NCI-H2029 (cell line): ENCODE data around the gene PRADC1.
"Not testable (repeated sequence)": the region's sequence is repeated elsewhere in the genome, so short reads cannot be mapped to it uniquely, and the experiment has no call there.

Experiments
- DNase-seq: peaks from one replicate; lab custom pipeline; 2025; lab: John Stamatoyannopoulos, UW

Gene PRADC1

DNA sequence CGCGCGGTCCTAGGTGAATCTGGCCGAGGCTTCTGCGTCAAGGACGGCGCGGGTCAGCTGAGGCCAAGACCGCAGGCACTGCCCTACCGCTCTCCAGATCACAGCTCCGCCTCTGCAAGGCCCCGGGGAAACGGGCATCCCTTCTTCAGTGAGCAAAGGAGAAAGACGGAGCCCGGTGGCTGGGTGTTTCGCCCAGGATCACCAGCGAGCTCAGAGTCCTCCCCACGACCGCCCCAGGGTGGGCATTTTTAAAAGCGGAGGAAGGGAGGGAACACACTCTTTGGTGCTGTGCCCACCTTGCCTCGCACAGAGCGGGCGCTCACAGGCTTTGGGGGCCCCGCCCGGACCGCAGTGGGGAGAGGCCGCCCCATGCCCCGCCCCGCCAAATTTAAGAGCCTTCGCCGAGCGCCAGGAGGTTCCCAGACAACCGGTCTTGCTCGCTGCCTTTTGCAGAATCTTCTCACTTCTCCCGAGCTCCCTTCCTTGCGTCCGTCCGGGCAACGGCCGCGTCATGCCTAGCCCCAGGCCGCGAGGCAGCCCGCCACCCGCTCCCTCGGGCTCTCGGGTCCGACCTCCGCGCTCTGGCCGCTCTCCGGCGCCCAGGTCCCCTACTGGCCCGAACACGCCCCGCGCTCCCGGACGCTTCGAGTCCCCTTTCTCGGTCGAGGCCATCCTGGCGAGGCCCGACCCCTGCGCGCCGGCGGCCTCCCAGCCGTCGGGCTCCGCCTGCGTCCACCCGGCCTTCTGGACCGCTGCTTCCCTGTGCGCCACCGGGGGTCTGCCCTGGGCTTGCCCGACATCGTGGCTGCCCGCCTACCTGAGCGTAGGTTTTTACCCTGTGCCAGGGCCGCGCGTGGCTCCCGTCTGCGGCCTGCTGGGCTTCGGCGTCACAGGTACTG lies 30.6 kb downstream of the PRADC1 start, which contains the start of gene NOTO:
TSS of gene NOTO (plus strand) at position 419 of the 899 bp plus-strand sequence. CDS start at position 512, 93 bp downstream.
- no peak for DNase-seq

DNA sequence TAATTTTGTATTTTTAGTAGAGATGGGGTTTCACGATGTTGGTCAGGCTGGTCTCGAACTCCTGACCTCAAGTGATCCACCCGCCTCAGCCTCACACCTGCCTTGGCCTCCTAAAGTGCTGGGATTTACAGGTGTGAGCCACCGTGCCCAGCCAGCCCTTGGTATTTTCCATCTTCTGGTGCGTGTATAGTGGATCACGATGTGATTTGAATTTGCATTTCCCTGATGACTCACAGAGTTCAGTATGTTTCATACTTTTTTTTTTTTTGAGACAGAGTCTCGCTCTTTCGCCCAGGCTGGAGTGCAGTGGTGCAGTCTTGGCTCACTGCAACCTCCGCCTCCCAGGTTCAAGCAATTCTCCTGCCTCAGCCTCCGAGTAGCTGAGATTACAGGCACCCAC lies 32.8 kb downstream of the PRADC1 start:
- not testable (repeated sequence) for DNase-seq

DNA sequence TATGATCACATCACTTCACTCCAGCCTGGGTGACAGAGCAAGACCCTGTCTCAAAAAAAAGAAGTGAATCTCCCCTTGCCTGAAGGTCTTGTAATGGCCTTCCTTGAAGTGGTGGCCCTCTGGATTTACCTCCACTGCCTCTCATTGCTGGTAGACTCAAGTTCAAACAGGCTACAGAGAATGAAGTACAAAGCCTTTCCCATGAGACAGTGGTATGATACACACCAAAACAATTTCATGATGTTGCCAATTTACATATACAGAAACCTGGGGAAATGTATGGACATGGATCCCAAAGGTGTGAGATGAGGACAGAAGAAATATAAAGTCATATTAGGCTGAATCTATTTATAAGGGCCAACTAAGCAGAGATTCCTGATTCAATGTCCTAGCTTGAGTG lies 35.5 kb downstream of the PRADC1 start:
- no peak for DNase-seq

DNA sequence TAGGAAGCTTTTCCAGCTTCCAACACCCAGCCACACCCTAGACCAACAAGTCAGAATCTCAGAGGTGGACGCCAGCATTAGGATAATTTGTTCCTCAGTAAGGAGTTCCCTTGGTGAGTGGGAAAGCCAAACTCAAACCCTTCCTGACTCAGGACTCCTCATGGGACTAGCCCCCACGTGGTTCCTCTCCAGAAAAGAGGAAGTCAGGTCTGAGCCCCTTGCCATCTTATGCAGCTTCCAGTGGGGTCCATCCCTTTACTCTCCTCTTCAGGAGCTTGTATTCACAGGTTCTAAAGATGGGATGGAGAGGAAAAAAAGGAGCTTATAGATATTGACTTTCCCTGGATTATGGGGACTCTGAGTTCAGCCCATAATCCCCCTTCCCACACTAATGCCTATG lies 45.5 kb downstream of the PRADC1 start:
- DNase-seq = no peak

DNA sequence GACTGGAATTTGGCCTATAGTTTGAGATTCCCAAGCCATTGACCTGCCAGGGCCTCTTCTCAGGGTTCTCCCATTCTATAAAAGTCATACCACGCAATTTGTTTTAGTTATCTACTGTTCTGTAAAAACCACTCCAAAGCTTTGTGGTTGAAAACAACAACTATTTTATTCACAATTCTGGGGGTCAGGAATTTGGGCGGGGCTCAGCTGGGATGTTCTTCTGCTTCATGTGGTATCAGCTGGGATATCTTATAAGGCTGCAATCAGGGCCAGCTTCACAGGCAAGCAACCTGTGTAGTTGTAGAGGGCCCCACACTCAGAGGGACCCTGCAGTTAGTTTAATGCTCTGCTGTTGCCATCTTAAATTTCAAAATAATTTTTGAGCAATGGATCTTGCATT lies 47.1 kb downstream of the PRADC1 start:
- no peak for DNase-seq
